DMS53 treated with DMSO at 0.1 percent for 48 hours (cell line): ENCODE measurements around the gene SULT1C2.

Experiments used
- DNase-seq: peaks from one replicate; lab custom pipeline; 2025; ENCODE audit not compliant: unreplicated experiment; lab: John Stamatoyannopoulos, UW

Gene SULT1C2

DNA sequence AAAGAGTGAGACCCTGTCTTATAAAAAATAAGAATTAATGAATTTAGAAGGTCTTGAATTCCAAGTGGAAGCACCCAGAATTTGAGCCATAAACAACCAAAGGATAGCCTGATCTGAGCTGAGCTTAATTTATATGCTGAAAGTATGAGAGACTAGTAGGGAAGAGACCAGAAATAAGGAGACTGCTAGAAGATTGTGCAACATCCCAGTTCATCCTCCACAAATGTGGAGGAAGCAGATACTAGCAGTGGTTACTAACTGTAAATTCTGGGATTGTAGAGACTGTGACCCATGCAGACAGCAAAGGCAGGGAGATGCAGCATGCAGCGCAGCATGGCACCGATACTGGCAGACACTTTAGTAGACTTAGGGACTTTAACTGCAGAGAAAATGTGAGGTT, 1.5 kb upstream of the SULT1C2 start:
- DNase-seq, result no peak

DNA sequence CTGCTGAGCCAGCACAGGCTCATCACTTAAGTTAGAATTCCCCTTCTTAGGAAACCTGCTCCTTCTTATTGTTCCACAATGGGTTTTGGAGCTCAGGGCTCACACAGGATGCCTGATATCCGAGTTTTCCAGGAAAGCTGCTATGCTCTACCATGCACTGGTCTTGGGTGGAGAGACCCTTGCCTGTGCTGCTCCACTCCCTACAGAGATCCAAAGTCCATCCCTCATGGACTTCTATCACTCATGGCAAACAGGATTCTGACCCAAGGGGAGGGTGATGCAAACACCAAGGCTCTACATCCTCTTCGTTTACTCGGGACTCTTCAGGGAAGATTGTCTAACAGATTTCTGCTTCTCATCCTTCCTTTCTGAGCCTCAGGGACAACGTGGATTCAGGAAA, 5.2 kb downstream of the SULT1C2 start:
- no peak for DNase-seq

DNA sequence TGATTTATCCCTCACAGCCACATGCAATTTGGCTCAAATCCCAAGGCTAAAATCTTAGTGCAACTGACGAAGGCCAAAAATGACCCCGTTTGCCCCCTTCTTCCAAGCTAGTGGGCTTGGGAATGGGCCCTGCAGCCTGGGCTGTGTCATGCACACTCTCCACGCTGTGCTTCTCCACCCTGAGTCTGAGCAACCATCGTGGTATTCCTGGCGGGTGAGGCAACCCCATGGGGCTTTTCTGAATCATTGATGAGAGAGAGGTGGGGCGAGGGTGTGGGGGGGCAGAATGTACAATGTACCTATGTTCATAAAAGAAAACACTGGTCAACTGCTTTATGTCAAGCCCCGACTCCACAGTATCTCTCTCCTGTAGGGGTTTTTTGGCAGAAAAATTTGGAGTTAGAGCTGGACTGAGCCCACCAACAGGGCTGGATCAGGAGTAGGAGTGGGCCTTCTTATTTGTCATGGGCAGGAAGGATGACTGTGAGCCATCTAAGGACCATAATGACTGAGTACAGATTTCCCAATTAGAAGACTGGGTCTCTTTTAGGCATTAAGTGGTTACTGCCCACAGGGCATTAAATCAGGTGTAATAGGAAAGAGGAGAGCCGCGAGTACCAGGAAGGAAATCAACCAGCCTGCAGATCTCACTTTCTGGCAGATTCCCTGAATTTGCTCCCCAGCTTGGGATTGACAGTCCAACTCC, 8.9 kb downstream of the SULT1C2 start:
- DNase-seq, result no peak

DNA sequence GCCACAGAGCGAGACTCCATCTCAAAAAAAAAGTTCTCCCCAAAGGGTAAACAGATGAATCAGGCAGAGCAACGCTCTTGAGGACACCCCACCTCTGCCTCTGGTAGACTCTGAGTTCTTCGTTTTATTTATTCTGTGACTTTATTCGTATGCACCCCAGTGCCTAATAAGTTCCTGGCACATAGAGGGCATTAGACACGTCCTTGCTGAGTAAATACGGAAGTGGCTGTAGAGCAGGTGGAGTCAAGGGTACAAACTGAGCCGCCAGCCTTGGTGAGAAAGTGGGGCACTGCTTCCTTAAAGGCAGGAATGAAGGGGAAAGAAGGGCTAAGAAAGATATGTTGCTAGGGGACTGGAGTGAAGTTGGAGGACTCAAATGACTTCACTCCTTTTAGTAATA, 12.9 kb downstream of the SULT1C2 start:
- DNase-seq, result peak; percentile 47

DNA sequence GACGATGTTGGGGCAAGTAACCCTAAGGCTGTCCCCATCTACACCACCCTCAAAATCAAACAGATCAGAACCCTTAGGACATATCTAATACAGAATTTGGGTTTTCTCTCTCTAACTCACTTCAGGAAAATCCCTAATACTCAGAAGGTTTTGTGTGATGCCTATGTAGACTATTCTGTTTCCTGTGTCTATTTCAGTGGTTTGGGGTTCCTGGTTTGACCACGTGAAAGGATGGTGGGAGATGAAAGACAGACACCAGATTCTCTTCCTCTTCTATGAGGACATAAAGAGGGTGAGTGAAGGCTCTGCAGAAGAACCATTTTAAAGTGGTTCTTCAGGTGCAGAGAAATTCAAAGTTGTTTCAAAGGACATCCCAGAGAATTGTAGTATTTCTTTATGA, 16.3 kb downstream of the SULT1C2 start:
- DNase-seq, result no peak

DNA sequence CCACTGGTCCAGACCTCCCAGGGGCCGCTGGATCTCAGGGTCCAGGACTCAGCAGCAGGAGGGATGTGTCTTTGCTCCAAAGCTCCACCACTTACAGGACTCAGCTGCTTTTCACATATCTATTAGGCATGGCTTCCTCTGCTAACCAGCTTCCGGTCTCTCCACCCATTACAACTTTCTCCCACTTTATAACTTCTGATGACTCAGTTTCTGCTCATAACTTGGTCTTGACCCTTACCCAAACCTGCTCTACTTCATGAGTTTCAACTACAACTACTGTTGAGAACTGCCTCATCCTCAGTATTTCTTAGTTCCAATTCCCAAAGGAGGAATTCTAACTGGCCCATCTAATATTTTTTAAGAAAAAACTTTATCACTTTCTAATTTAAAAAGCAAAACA, 17.2 kb downstream of the SULT1C2 start:
- no peak for DNase-seq

DNA sequence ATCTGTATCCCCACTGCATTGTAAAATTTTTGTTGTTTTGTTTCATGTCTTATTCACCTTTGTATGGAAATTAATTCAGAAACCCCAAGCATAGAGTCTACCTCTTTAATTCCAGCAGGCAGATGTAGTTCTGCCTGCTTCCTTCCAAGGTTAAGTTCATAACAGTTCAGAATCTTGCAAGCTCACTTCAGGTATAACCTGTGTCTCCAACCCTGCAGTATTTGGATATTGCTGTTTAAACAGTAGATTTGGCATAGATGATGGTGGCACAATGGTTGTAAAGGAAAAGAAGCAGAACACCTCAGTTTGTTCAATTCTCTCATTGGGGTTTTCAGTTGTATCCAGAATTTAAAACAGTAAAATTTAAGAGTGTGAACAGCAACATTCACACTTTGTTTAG, 21.2 kb downstream of the SULT1C2 start:
- no peak for DNase-seq

DNA sequence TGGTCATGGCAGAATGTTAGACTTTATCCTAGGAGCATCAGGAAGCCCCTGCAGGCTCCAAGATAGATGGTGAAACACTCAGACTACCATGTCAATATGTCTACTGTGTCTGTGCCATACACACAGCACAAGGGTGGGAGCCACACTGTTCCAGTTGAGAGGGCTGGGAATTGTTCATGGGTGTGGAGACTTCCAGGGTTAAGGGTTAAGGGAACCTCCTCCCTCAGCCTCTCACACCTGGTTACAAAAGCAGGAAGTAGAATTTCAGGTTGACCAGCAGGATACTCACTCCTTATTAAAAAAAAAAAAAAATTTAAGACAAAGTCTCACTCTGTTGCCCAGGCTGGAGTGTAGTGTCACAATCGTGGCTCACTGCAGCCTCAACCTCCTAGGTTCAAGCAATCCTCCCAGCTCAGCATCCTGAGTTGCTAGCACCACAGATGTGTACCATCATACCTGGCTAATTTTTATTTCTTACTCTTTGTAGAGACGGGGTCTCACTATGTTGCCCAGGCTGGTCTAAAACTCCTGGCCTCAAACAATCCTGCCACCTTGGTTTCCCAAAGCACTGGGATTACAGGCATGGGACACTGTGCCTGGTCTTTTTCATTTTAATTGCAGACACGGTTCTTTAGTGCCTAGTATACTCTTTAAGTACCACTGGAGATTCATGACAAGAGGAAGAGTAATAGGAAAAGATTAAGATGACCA, 26.0 kb downstream of the SULT1C2 start:
- no peak for DNase-seq

DNA sequence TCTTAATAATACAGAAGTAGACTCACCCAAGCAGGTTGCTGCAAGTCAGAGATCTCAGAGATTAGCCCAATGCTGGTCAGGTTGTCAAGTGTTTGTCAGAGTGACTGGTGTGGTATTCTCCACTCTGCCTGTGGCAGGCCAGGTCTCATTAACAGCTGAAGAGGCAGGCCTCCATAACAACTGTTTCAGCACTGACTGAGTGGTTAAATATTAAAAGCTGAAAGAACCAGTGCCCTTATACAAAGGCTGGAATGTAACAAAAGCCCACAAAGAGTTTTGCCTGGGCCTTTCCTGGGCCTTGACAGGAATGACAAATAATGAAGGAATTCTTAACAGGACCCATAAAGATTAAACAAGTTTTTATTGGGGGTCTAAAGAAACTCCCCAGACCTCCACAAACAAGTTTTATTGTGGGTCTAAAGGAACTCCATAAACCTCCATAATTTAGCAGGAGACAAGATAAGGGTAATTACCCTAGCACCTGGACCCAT, 26.8 kb downstream of the SULT1C2 start:
- peak; percentile 78 for DNase-seq

DNA sequence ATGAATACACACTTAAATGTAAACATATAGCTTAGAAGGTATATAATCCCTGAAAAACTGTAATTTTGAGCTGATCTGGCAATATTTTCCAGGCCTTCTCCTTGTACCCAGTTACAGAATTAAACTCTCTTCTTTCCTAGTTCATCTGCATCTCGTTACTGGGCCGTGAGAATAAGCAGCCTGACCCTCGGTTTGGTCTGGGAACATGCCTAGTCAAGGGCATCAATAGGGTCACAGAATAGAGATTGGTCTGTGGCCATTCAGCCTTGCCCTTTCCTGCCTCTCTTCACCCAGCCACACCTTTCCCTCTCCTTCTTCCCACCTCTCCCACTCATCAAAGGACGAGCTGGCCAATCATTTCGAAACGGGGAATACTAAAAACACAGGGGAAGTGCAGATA, 27.3 kb downstream of the SULT1C2 start:
- DNase-seq, result no peak

DNA sequence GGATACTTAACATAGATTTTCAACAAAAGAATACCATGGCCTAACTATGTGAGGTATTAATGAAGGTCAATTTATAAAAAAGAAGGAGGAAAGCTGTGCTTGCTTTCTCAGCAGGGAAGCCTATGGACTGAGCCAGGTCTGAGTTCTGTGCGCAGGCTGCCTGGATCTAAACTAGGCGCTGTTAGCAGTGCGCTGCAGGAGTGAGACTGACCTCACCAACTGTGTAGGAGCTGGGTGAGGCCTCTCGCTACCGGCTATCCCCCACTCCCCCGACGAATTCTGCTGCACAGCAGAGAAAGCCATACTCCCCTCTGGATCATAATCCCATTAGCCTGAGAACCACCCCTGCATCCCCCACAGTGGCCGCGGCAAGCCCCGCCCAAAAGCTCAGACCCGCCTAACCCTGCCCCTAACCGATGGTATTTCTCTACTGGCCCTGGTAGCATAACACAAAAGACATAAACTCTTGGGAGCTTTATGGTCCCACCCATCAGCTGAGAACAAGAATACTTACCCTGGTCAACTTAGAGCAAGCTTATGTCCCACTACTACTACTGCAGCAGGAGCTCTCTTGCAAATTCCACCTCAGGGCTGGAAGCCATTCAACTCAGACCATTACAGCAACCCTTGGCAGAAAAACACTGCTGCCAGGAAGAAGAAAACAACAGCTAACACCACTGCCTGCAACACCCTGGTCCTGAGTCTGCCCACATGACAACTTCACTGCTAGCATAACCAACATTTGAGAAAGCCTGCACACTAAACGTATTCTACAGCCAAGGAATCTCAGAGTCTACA, 28.0 kb downstream of the SULT1C2 start:
- no peak for DNase-seq

DNA sequence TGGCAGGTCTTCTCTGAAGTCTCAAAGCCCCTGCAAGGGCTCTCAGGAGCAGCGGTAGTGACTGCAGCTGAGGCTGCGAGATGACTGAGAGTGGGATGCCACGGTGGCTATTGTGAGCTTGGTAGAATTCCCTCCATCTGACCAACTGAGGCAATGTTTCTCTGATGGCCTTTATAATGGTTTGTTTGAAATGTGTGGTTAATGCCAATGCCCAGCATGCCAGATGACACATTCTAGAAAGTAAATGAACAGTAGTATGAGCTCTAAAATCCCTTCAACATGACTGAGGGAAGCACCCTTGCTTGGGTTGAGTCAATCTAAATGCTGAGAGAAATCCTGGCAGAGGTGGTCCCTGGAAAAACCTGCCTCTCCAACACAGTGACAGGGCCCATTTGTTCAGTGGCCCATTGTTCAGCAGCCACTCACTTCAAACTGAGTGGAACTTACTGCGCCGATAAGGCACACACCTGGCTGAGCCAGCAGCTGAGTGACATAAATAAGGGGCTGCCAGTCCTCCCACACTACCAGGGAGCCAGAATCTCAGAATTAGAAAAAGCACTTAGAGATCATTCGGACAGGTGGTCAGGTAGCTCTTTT, 31.7 kb downstream of the SULT1C2 start:
- DNase-seq, result no peak

DNA sequence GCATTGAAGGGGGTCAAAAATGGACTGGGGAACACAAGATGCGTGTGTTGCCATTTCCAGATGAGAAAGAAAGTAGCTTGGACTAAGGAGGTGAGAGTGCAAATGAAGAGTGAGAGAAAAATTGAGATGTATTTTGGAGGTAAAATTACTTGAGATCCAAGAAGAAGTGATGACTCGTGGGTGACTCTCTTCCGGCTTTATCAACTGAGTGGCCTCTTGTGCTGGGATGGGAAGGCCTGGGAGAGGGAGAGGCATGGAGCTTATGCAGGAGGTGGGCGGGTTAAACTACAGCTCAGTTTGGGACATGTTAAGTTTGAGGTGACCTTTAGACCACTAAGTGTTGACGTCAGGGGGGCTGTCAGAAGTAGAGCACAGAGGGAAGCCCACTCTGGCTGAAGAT, 34.9 kb downstream of the SULT1C2 start:
- DNase-seq, result no peak

DNA sequence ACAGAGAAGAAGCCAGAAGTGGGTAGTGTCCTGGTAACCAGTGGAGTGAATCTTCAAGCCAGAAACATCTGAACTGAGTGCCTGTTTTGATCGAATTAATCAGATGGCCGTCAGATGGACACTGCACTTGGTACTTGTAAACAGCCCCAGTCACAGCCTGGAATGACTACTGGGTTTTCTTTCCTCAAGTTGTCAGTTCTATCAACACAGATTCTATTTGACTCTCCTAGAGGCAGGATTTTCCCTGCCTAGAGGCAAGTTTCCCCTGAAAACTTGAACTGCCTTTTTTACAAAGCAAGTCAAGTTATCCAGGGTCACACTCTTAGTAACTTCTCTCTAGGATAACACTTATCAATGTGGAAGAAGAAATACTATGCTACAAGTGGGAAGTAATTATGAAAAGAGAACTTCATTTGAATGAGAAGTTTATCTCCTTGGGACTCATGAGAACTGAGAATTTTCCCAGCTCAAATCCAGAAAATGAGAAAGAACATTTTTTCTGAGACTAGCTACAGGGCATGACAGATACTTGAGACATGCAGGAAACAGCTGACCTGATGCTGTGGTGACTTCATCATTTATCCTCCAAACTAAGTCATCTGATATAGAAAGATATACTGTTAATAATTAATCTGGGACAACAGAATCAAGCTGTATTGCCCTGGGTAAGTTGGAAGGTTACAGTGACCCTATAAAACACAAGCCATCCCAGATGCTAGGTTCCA, 36.0 kb downstream of the SULT1C2 start:
- peak; percentile 78 for DNase-seq

DNA sequence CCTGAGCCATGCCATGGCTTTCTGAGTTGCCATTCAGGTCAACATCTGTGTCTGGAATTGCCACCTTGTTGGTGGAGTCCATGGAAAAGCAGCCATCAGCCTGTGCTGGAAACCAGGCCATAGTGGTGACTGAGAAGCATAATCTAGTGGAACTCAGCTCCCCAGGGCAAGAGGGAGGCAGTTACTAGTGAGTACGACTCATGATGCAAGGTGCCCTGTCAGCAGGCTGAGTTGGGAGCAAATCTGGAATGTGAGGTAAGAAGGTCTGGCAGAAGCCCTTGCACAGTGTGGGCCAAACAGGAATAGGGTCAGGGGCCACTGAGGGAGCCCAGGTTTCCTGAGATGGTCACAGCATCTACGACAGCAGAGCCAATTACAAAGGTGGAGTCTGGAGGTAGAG, 37.1 kb downstream of the SULT1C2 start:
- DNase-seq, result no peak

DNA sequence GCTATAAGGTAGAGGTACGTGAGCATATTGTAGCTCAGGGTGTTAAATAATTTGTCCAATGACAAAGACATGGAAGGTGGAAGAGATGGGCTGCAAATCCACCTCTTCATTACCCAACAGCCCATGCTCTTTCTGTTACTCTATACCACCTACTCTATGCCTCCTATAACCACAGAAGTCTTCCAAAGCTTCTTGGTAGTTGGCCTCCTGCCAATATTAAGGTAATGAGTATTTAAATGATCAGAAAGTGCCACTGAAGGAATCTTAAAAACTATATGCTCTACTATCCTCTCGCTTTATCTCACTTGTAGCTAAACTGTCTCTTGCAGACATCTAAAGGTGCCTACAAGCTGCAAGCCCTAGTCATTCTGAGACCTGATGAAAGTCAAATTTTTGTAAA, 41.1 kb downstream of the SULT1C2 start:
- no peak for DNase-seq

DNA sequence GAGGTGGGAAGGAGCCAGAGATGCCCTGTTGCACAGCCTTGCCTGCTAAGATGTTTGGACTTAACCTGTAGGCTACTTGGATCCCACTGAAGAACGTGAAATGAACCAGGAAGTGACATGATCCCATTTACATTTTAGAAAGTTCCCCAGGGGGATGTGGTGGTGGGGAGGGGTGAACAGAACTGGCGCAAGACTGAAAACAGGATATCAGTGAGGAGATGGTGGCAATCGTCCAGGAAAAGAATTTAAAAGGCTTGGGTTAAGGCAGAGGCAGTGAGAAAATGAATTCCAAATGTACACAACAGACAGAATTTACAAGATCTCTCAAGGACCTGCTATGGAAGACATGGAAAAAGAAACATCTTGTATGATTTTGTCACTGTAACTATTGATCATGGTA, 42.3 kb downstream of the SULT1C2 start:
- no peak for DNase-seq

DNA sequence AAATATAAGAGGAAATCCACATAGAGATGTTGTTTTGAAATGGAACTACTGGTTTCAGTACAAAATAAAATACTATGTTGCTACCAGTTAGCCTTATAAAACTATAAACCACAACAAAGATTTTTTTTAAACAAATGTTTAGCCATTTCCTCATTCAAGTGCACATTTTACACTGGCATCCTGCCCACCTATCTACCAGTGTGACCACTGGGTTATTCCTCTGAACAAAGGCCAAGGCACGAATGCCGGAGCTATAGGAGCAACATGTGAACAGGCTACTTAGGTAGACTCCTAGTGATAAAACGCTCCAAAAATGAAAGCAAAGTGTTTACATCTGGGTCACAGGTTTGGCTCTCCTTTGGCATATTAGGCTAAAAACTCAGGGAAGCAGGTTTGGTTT, 57.3 kb downstream of the SULT1C2 start:
- DNase-seq, result no peak

DNA sequence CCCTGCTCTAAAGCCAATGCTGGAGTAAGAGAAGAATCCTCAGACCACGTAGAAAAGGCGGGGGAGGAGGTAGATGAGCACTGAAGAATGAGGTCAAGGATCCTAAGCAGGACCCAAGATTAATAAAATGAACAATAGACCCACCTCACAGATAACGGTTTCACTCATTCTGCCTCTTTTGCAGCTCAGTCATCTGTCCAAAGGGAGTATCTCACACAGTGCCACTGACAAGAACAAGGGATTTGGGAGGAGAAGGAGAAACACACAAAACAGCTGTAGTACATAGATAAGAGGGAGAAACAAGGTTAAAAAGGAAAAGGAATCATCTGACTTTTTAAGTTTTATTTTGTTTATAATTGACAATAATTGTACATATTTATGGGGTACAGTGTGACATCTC, 58.1 kb downstream of the SULT1C2 start:
- no peak for DNase-seq

DNA sequence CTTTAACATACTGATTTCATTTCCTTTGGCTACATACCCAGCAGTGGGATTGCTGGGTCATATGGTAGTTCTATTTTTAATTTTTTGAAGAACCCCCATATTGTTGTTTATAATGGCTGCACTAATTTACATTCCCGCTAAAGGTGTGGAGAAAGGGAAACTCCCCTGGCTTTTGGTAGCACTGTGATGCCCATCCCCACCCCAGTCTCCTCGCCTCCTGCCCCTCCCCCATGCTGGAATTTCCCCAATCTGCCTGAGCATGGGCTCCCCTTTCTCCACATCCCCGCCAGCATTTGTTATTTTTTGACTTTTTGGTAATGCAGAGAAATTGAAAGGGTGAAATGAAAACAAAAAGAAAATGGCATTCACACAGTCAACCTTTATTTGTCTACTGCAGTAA, 59.1 kb downstream of the SULT1C2 start:
- no peak for DNase-seq
